ENCODE data around the gene OGT.

Gene OGT

DNA sequence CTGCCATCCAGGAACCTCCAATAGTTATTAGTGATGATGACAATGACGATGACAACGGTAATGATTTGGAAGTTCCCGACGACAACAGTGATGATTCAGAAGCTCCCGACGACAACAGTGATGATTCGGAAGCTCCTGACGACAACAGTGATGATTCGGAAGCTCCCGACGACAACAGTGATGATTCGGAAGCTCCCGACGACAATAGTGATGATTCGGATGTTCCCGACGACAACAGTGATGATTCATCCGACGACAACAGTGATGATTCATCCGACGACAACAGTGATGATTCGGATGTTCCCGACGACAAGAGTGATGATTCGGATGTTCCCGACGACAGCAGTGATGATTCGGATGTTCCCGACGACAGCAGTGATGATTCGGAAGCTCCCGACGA, 70.7 kb downstream of the OGT start:
- Histone ChIP-seq H3K36me3 (no peaks in the 10 kb centered on the region), H3K9me3 (ENCODE audit: severe bottlenecking) (no peaks in the 10 kb centered on the region), H3K4me3 (ENCODE audit: low read depth, low read length) (no peak overlapping the region), H3K27ac (no peak overlapping the region), H3K27me3 (ENCODE audit: insufficient read depth, low read depth, severe bottlenecking) (peaks cover 15% of the 10 kb centered on the region)
- TF ChIP-seq CTCF (IDR thresholded peaks at IDR 0.05; ENCODE audit: low read depth, low read length) = no peak
- no peak for DNase-seq

GRCh38 chrX:71604141-71604540, 71.2 kb downstream of the OGT start:
- no peaks in the 10 kb centered on the region; the same call in 1 of the 2 replicates for H3K36me3 ChIP-seq
- H3K27ac ChIP-seq = no peak overlapping the region
- peaks cover 15% of the 10 kb centered on the region for H3K27me3 ChIP-seq (ENCODE audit: insufficient read depth, low read depth, severe bottlenecking)
- no peak overlapping the region for H3K4me3 ChIP-seq (ENCODE audit: low read depth, low read length)
- H3K9me3 ChIP-seq (ENCODE audit: severe bottlenecking) = no peaks in the 10 kb centered on the region
- DNase-seq = no peak
- TF ChIP-seq CTCF (IDR thresholded peaks at IDR 0.05; ENCODE audit: low read depth, low read length) = no peak

GRCh38 chrX:71604796-71605568, 72.1 kb downstream of the OGT start:
- Histone ChIP-seq H3K27ac (no peak overlapping the region), H3K4me3 (ENCODE audit: low read depth, low read length) (no peak overlapping the region), H3K36me3 (no peaks in the 10 kb centered on the region; the same call in 1 of the 2 replicates), H3K27me3 (ENCODE audit: insufficient read depth, low read depth, severe bottlenecking) (peaks cover 13% of the 10 kb centered on the region), H3K9me3 (ENCODE audit: severe bottlenecking) (no peaks in the 10 kb centered on the region)
- TF ChIP-seq CTCF (IDR thresholded peaks at IDR 0.05; ENCODE audit: low read depth, low read length) = no peak
- DNase-seq = no peak

- DNase-seq = peak; percentile 11
- no peak for TF ChIP-seq CTCF (IDR thresholded peaks at IDR 0.05; ENCODE audit: low read depth, low read length)
- H3K27ac ChIP-seq = no peak overlapping the region
Observed at GRCh38 chrX:71606536-71607216, 73.8 kb downstream of the OGT start.

GRCh38 chrX:71607488-71607887, 74.6 kb downstream of the OGT start:
- H3K36me3 ChIP-seq = no peaks in the 10 kb centered on the region; the same call in 1 of the 2 replicates
- no peak overlapping the region for H3K4me3 ChIP-seq (ENCODE audit: low read depth, low read length)
- no peaks in the 10 kb centered on the region for H3K9me3 ChIP-seq (ENCODE audit: severe bottlenecking)
- H3K27me3 ChIP-seq (ENCODE audit: insufficient read depth, low read depth, severe bottlenecking) = peaks cover 14% of the 10 kb centered on the region
- no peak overlapping the region for H3K27ac ChIP-seq
- TF ChIP-seq CTCF (IDR thresholded peaks at IDR 0.05; ENCODE audit: low read depth, low read length) = no peak
- no peak for DNase-seq

More at GRCh38 chrX:71606536-71607216, 73.8 kb downstream of the OGT start:
- Histone ChIP-seq H3K27me3 (ENCODE audit: insufficient read depth, low read depth, severe bottlenecking) (peaks cover 13% of the 10 kb centered on the region), H3K4me3 (ENCODE audit: low read depth, low read length) (no peak overlapping the region), H3K36me3 (no peaks in the 10 kb centered on the region; the same call in 1 of the 2 replicates), H3K9me3 (ENCODE audit: severe bottlenecking) (no peaks in the 10 kb centered on the region)

Measured in WERI-Rb-1 (cell line).